ENCODE results near the gene INF2. TPM values are rescaled to one million over a fixed set of nuclear protein-coding genes. Genes with fewer than 3 reads are reported as not detected.

The INF2 gene
- total RNA-seq, 1 donor from 2014 or later = 130 TPM

GRCh38 chr14:104700225-104700651 is 10.8 kb downstream of the INF2 start:
- no peaks in the 10 kb centered on the region for H3K9me3 Mint-ChIP-seq (ENCODE audit: unreplicated experiment)
- H3K4me3 Mint-ChIP-seq (ENCODE audit: unreplicated experiment) = no peak overlapping the region
- H3K36me3 Mint-ChIP-seq (ENCODE audit: unreplicated experiment) = peaks cover 9% of the 10 kb centered on the region
- H3K4me1 Mint-ChIP-seq (ENCODE audit: unreplicated experiment) = peaks cover 35% of the 10 kb centered on the region
- TF ChIP-seq, protein P1, sequence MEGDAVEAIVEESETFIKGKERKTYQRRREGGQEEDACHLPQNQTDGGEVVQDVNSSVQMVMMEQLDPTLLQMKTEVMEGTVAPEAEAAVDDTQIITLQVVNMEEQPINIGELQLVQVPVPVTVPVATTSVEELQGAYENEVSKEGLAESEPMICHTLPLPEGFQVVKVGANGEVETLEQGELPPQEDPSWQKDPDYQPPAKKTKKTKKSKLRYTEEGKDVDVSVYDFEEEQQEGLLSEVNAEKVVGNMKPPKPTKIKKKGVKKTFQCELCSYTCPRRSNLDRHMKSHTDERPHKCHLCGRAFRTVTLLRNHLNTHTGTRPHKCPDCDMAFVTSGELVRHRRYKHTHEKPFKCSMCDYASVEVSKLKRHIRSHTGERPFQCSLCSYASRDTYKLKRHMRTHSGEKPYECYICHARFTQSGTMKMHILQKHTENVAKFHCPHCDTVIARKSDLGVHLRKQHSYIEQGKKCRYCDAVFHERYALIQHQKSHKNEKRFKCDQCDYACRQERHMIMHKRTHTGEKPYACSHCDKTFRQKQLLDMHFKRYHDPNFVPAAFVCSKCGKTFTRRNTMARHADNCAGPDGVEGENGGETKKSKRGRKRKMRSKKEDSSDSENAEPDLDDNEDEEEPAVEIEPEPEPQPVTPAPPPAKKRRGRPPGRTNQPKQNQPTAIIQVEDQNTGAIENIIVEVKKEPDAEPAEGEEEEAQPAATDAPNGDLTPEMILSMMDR (IDR thresholded peaks at IDR 0.05) = no peak
- H3K27ac Mint-ChIP-seq (ENCODE audit: unreplicated experiment) = peak overlapping the region; percentile 23
- no peaks in the 10 kb centered on the region for H3K27me3 Mint-ChIP-seq (ENCODE audit: unreplicated experiment)
- DNase-seq (ENCODE audit: extremely low spot score, unreplicated experiment) = no peak

DNA sequence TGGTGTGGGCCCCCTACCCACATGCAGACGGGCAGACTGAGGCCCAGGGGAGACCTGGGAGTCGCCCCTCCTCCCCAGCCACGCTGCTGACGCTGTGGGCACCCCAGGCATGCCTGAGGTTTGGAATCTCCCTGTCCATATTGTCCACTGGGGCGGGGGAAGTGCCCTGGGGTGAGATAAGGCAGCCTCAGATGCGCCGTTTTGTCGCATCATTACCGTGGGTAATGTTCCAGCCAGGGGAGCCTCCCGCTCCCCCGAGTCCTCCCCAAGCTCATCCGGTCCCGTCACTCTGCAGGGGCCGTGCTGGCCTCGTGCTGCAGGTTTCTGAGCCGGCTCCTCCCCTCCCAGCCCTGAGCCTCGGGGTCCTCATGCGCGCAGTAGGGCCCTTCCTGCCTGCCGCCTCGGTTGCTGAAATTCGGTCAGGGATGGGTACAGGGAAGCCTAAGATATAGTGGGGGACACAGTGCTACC is 11.4 kb downstream of the INF2 start:
- DNase-seq (ENCODE audit: extremely low spot score, unreplicated experiment) = no peak
- Mint-ChIP-seq H3K27ac (ENCODE audit: unreplicated experiment) (peak overlapping the region; percentile 23), H3K9me3 (ENCODE audit: unreplicated experiment) (no peaks in the 10 kb centered on the region), H3K4me1 (ENCODE audit: unreplicated experiment) (peaks cover 31% of the 10 kb centered on the region), H3K4me3 (ENCODE audit: unreplicated experiment) (no peak overlapping the region), H3K36me3 (ENCODE audit: unreplicated experiment) (peaks cover 9% of the 10 kb centered on the region), H3K27me3 (ENCODE audit: unreplicated experiment) (no peaks in the 10 kb centered on the region)
- TF ChIP-seq, protein P1 (IDR thresholded peaks at IDR 0.05) = no peak

- peaks cover 5% of the 10 kb centered on the region for H3K36me3 Mint-ChIP-seq (ENCODE audit: unreplicated experiment)
- no peaks in the 10 kb centered on the region for H3K27me3 Mint-ChIP-seq (ENCODE audit: unreplicated experiment)
- no peak for DNase-seq (ENCODE audit: extremely low spot score, unreplicated experiment)
- TF ChIP-seq, protein P1 (IDR thresholded peaks at IDR 0.05) = no peak
- H3K4me1 Mint-ChIP-seq (ENCODE audit: unreplicated experiment) = peaks cover 25% of the 10 kb centered on the region
- H3K9me3 Mint-ChIP-seq (ENCODE audit: unreplicated experiment) = no peaks in the 10 kb centered on the region
- H3K4me3 Mint-ChIP-seq (ENCODE audit: unreplicated experiment) = no peak overlapping the region
- H3K27ac Mint-ChIP-seq (ENCODE audit: unreplicated experiment) = no peak overlapping the region
Measured at GRCh38 chr14:104701383-104702076, 12.1 kb downstream of the INF2 start.

GRCh38 chr14:104702106-104702505 is 12.7 kb downstream of the INF2 start:
- DNase-seq (ENCODE audit: extremely low spot score, unreplicated experiment) = no peak
- peaks cover 23% of the 10 kb centered on the region for H3K4me1 Mint-ChIP-seq (ENCODE audit: unreplicated experiment)

GRCh38 chr14:104702673-104703072 is 13.3 kb downstream of the INF2 start:
- Mint-ChIP-seq H3K4me3 (ENCODE audit: unreplicated experiment) (no peak overlapping the region), H3K9me3 (ENCODE audit: unreplicated experiment) (no peaks in the 10 kb centered on the region), H3K4me1 (ENCODE audit: unreplicated experiment) (peaks cover 20% of the 10 kb centered on the region), H3K27me3 (ENCODE audit: unreplicated experiment) (no peaks in the 10 kb centered on the region), H3K27ac (ENCODE audit: unreplicated experiment) (no peak overlapping the region), H3K36me3 (ENCODE audit: unreplicated experiment) (peaks cover 5% of the 10 kb centered on the region)
- no peak for DNase-seq (ENCODE audit: extremely low spot score, unreplicated experiment)
- TF ChIP-seq, protein P1 (IDR thresholded peaks at IDR 0.05) = no peak

More at GRCh38 chr14:104702106-104702505, 12.7 kb downstream of the INF2 start:
- H3K4me3 Mint-ChIP-seq (ENCODE audit: unreplicated experiment) = no peak overlapping the region
- no peaks in the 10 kb centered on the region for H3K27me3 Mint-ChIP-seq (ENCODE audit: unreplicated experiment)
- peaks cover 5% of the 10 kb centered on the region for H3K36me3 Mint-ChIP-seq (ENCODE audit: unreplicated experiment)
- no peaks in the 10 kb centered on the region for H3K9me3 Mint-ChIP-seq (ENCODE audit: unreplicated experiment)
- H3K27ac Mint-ChIP-seq (ENCODE audit: unreplicated experiment) = no peak overlapping the region
- TF ChIP-seq, protein P1 (IDR thresholded peaks at IDR 0.05) = no peak

All from osteocyte (in vitro differentiated cells).